GM13977 (cell line): ENCODE measurements around the gene DLX3.

ENCODE experiments used
- DNase-seq: peaks from one replicate; pipeline ENCODE4 v3.0.0; 2012; ENCODE audit warnings: low spot score
- CTCF ChIP-seq: IDR thresholded peaks from 2 replicates; pipeline ENCODE4 v1.5.1; 2012; ENCODE audit warnings: mild to moderate bottlenecking, control low read depth; ENCODE audit not compliant: insufficient read depth; ENCODE audit errors: extremely low read depth, missing control alignments
- in situ Hi-C: fragments of 300-500 bp; cut with MboI; formaldehyde crosslinking; loops from one replicate; pipeline ENCODE4 v1.12.0; 2022; ENCODE audit warnings: low sequenced_read_pairs, low pct_unique_long_range_greater_than_20kb, mixed read lengths, inconsistent platforms; ENCODE audit not compliant: unreplicated experiment

Gene DLX3

GRCh38 chr17:49993423-49994060 lies 1.5 kb downstream of the DLX3 start:
- TF ChIP-seq CTCF: no peak
- no peak for DNase-seq
- in situ Hi-C loops: loop anchor here (25.0 kb wide), 2 partner anchors 281 to 431 kb away; partner anchors contain the start of gene SLC35B1

- in situ Hi-C loops: loop anchor here (25.0 kb wide), 2 partner anchors 281 to 431 kb away; partner anchors contain the start of gene SLC35B1
- TF ChIP-seq CTCF: no peak
- no peak for DNase-seq
Observed at GRCh38 chr17:49992933-49993422, 2.0 kb downstream of the DLX3 start.

GRCh38 chr17:49992191-49992932 lies 2.7 kb downstream of the DLX3 start:
- TF ChIP-seq CTCF: no peak
- no peak for DNase-seq
- in situ Hi-C loops: loop anchor here (25.0 kb wide), 2 partner anchors 280 to 430 kb away; partner anchors contain the start of gene SLC35B1

GRCh38 chr17:49991409-49991808 lies 3.6 kb downstream of the DLX3 start:
- no peak for DNase-seq
- in situ Hi-C loops: loop anchor here (25.0 kb wide), 2 partner anchors 279 to 429 kb away; partner anchors contain the start of gene SLC35B1
- no peak for TF ChIP-seq CTCF

- no peak for TF ChIP-seq CTCF
- DNase-seq: no peak
- in situ Hi-C loops: loop anchor here (25.0 kb wide), 2 partner anchors 279 to 429 kb away; partner anchors contain the start of gene SLC35B1
Observed at GRCh38 chr17:49990921-49991320, 4.1 kb downstream of the DLX3 start.

- no peak for TF ChIP-seq CTCF
- in situ Hi-C loops: loop anchor here (25.0 kb wide), 2 partner anchors 278 to 428 kb away; partner anchors contain the start of gene SLC35B1
- DNase-seq: no peak
Observed at GRCh38 chr17:49990331-49990730, 4.7 kb downstream of the DLX3 start.
